ENCODE measurements around the gene MAP3K21. TPM values are rescaled to one million over a fixed set of nuclear protein-coding genes. Genes with fewer than 3 reads are reported as not detected.

MAP3K21 gene
- total and polyA plus RNA-seq, 2 of the 8 experiments (the other 6 are each of a cell fraction or from before 2014, with no cell fraction given), result 21.2 to 21.8 TPM

DNA sequence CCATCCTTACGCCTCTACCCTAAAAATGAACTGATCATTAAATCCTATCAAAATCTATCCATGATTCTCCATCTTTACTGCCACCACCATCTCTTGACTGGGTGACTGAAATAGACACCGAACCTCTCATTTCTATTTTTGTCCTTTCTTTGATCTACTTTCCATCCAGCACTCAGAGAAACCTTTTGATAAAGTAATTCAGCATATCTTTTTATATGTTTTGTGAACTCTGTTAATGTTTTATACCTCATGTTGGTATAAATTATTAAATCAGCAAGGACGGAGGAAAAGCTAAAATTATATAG is 45.0 kb upstream of the MAP3K21 start:
- CTCF ChIA-PET (ENCODE audit: partially characterized antibody), result interaction anchor here (1.2 kb wide), 1 partner anchor 18 kb away, joined by 4 read pairs; no protein-coding TSS in a partner anchor
- H3K27ac ChIP-seq (ENCODE audit: low read depth, low read length), result no peak overlapping the region
- H2BK120ac ChIP-seq (replicated peaks; ENCODE audit: low read depth, low read length), result no peak overlapping the region
- no peak overlapping the region for H4K5ac ChIP-seq (ENCODE audit: insufficient read length, low read depth, low read length)
- peaks cover 0 to 10% (median 3%) of the 10 kb centered on the region in 4 experiments; a peak in 3 of 8 replicates for H3K36me3 ChIP-seq (ENCODE audit: control insufficient read depth in 2 of 4, insufficient read depth in 4 of 4, low read length in 3 of 4)
- no peak overlapping the region for H3K4me3 ChIP-seq (ENCODE audit: extremely low read depth in 1 of 4, insufficient read depth in 2 of 4, low read depth in 3 of 4, low read length in 4 of 4)
- no peak overlapping the region for H3K18ac ChIP-seq (ENCODE audit: extremely low read depth, low read length)
- no peak overlapping the region for H2BK20ac ChIP-seq (ENCODE audit: low read length)
- 0 out of 4 replicates have a peak, but pooled peaks cover 0 to 2% of the 10 kb centered on the region in 2 experiments for H3K9me3 ChIP-seq (ENCODE audit: insufficient read depth in 2 of 2, low read depth in 1 of 2, low read length in 1 of 2)
- FAIRE-seq (no peak), DNase-seq (ENCODE audit: low read depth in 1 of 2, low spot score in 2 of 2) (no peak)
- H3K56ac ChIP-seq (replicated peaks; ENCODE audit: insufficient read length, low read depth, low read length), result no peak overlapping the region
- H3K79me1 ChIP-seq (ENCODE audit: low read depth, low read length), result peaks cover 18% of the 10 kb centered on the region; the same call in 1 of the 2 replicates
- no peak overlapping the region for H3K23ac ChIP-seq (ENCODE audit: insufficient read length)
- no peak overlapping the region for H2BK15ac ChIP-seq (ENCODE audit: low read length)
- H4K8ac ChIP-seq (ENCODE audit: extremely low read depth, insufficient read depth, low read length), result no peak overlapping the region
- no peak overlapping the region for H2BK5ac ChIP-seq (ENCODE audit: low read depth, low read length)
- H2AFZ ChIP-seq (ENCODE audit: low read length), result no peak overlapping the region
- no peak overlapping the region for H4K91ac ChIP-seq (replicated peaks; ENCODE audit: insufficient read length, low read length)
- H3K4me1 ChIP-seq (replicated peaks in 1 of 4; ENCODE audit: control insufficient read depth in 3 of 4, insufficient read depth in 4 of 4, low read length in 3 of 4), result peaks cover 0 to 7% (median 0%) of the 10 kb centered on the region in 4 experiments; a peak in 1 of 7 replicates
- no peak overlapping the region for H3K14ac ChIP-seq (ENCODE audit: insufficient read length)
- H3K27me3 ChIP-seq (replicated peaks in 1 of 4; ENCODE audit: control insufficient read depth in 3 of 4, extremely low read depth in 1 of 4, insufficient read depth in 3 of 4, low read length in 3 of 4), result no peaks in the 10 kb centered on the region
- H3K4ac ChIP-seq (replicated peaks; ENCODE audit: insufficient read length, low read depth, low read length), result no peak overlapping the region
- no peaks in the 10 kb centered on the region for H3K23me2 ChIP-seq (ENCODE audit: low read depth, low read length)
- POLR2A ChIA-PET (ENCODE audit: partially characterized antibody), result no interaction called here
- H2BK12ac ChIP-seq (ENCODE audit: low read depth, low read length), result no peak overlapping the region
- 88% methylated on average over 3 of the region's 3 CpGs; no CpG with 5 or more reads in 1 of the 2 experiments for WGBS, 2 experiments (ENCODE audit: extremely low coverage in 1 of 2, insufficient coverage in 1 of 2, insufficient read length in 1 of 2, insufficient replicate concordance in 2 of 2, low coverage in 1 of 2, low lambda C conversion rate in 2 of 2, missing lambda C conversion rate in 1 of 2)
- no peak overlapping the region for H3K4me2 ChIP-seq (ENCODE audit: insufficient read depth in 1 of 2, low read depth in 2 of 2, low read length in 2 of 2)
- no peak overlapping the region for H2AK5ac ChIP-seq (ENCODE audit: low read depth, low read length)
- H3K9ac ChIP-seq (replicated peaks in 1 of 4; ENCODE audit: extremely low read depth in 1 of 4, low read depth in 3 of 4, low read length in 3 of 4), result no peak overlapping the region
- peaks cover 4 to 6% of the 10 kb centered on the region in 2 experiments for H4K20me1 ChIP-seq (replicated peaks in 1 of 2; ENCODE audit: control insufficient read depth in 1 of 2, insufficient read depth in 2 of 2, low read length in 2 of 2)
- peaks cover 13 to 94% of the 10 kb centered on the region in 2 experiments for H3K79me2 ChIP-seq (ENCODE audit: control insufficient read depth in 1 of 2, insufficient read depth in 2 of 2, low read length in 2 of 2)
- no peak for TF ChIP-seq SUZ12 (IDR thresholded peaks at IDR 0.05; ENCODE audit: low read length)
- TF ChIP-seq CBX8 (IDR thresholded peaks at IDR 0.05; ENCODE audit: borderline replicate concordance, low read depth, low read length), result no peak
- TF ChIP-seq SAP30 (IDR thresholded peaks at IDR 0.05; ENCODE audit: insufficient read depth, insufficient replicate concordance, low read length), result no peak
- TF ChIP-seq RFX5 (IDR thresholded peaks at IDR 0.05; ENCODE audit: borderline replicate concordance, low read depth, low read length), result no peak
- TF ChIP-seq SRF (IDR thresholded peaks at IDR 0.05; ENCODE audit: low read depth, low read length), result no peak
- TF ChIP-seq KDM1A (IDR thresholded peaks at IDR 0.05; ENCODE audit: borderline replicate concordance, low read length), result no peak
- TF ChIP-seq TBP (IDR thresholded peaks at IDR 0.05; ENCODE audit: low read depth, low read length), result no peak
- TF ChIP-seq POLR2A (IDR thresholded peaks at IDR 0.05; ENCODE audit: control extremely low read depth in 1 of 2, low read depth in 2 of 2, low read length in 2 of 2), result no peak
- TF ChIP-seq RBBP5 (IDR thresholded peaks at IDR 0.05; ENCODE audit: borderline replicate concordance, low read depth, low read length), result no peak
- TF ChIP-seq BRCA1 (IDR thresholded peaks at IDR 0.05; ENCODE audit: low read depth, low read length), result no peak
- no peak for TF ChIP-seq BCL11A (IDR thresholded peaks at IDR 0.05; ENCODE audit: low read depth in 2 of 2, low read length in 2 of 2)
- TF ChIP-seq CTBP2 (IDR thresholded peaks at IDR 0.05; ENCODE audit: borderline replicate concordance, insufficient read depth, insufficient read length, low read length), result no peak
- TF ChIP-seq SP4 (IDR thresholded peaks at IDR 0.05; ENCODE audit: low read length), result no peak
- TF ChIP-seq MAFK (IDR thresholded peaks at IDR 0.05; ENCODE audit: low read depth, low read length), result no peak
- TF ChIP-seq SP1 (IDR thresholded peaks at IDR 0.05; ENCODE audit: low read depth, low read length), result no peak

All from H1 (cell line).